HepG2 (cell line): ENCODE measurements around the gene AKAP1. TPM values are rescaled to one million over a fixed set of nuclear protein-coding genes. Genes with fewer than 3 reads are reported as not detected.
A peak's percentile ranks its signal among the peaks of the same experiment; 100 is the strongest.

Experiments
- BORCS8-MEF2B ChIP-seq: sonication (generic); formaldehyde crosslinking; IDR thresholded peaks from 2 replicates; pipeline ENCODE4 v1.8.0; 2022; ENCODE audit warnings: mild to moderate bottlenecking, missing genetic modification reagents
- CHD2 ChIP-seq: IDR thresholded peaks from 2 replicates; pipeline ENCODE4 v1.6.1; 2011; ENCODE audit warnings: low read depth, low read length, improper control_type of control experiment
- DNMT1 ChIP-seq: sonication (generic); formaldehyde crosslinking; IDR thresholded peaks from 2 replicates; pipeline ENCODE4 v1.5.1; 2020; ENCODE audit warnings: mild to moderate bottlenecking, missing genetic modification reagents
- GABPB1 ChIP-seq: IDR thresholded peaks from 2 replicates; pipeline ENCODE4 v1.6.1; 2016; ENCODE audit warnings: mild to moderate bottlenecking, missing genetic modification reagents, moderate library complexity, missing compliant biosample characterization
- HNRNPH1 ChIP-seq: fragments of 200-400 bp; formaldehyde crosslinking; optimal IDR thresholded peaks from 2 replicates; pipeline ENCODE3; 2017; ENCODE audit warnings: mild to moderate bottlenecking, low read depth, low read length
- NKX3-1 ChIP-seq: sonication (generic); formaldehyde crosslinking; IDR thresholded peaks from 2 replicates; pipeline ENCODE4 v1.5.0; 2020; ENCODE audit warnings: missing genetic modification reagents
- PCBP1 ChIP-seq: fragments of 200-400 bp; formaldehyde crosslinking; IDR thresholded peaks from 2 replicates; pipeline ENCODE4 v1.6.1; 2017; ENCODE audit warnings: mild to moderate bottlenecking, low read depth, low read length, borderline replicate concordance
- PCBP2 ChIP-seq: fragments of 200-400 bp; formaldehyde crosslinking; optimal IDR thresholded peaks from 2 replicates; pipeline ENCODE3; 2018; ENCODE audit warnings: low read length, low read depth; ENCODE audit not compliant: poor library complexity, severe bottlenecking
- PHF20 ChIP-seq: sonication (generic); formaldehyde crosslinking; IDR thresholded peaks from 2 replicates; pipeline ENCODE4 v1.5.0; 2020; ENCODE audit warnings: mild to moderate bottlenecking, missing genetic modification reagents
- POLR2AphosphoS5 ChIP-seq: IDR thresholded peaks from 2 replicates; pipeline ENCODE4 v1.6.1; 2012; ENCODE audit warnings: low read depth, low read length
- RARG ChIP-seq: sonication (generic); formaldehyde crosslinking; IDR thresholded peaks from 2 replicates; pipeline ENCODE4 v1.4.0; 2020; ENCODE audit warnings: low read depth, mild to moderate bottlenecking, missing genetic modification reagents
- SUZ12 ChIP-seq: fragments of 150-350 bp; IDR thresholded peaks from 2 replicates; pipeline ENCODE4 v1.6.1; 2014; ENCODE audit warnings: low read depth, low read length
- TP53 ChIP-seq: sonication (generic); formaldehyde crosslinking; conservative IDR thresholded peaks from 2 replicates; pipeline ENCODE4 v1.4.0; 2020; ENCODE audit warnings: missing genetic modification reagents
- UBTF ChIP-seq: sonication (generic); formaldehyde crosslinking; IDR thresholded peaks from 2 replicates; pipeline ENCODE4 v1.4.0; 2020; ENCODE audit warnings: mild to moderate bottlenecking, missing genetic modification reagents
- ZNF232 ChIP-seq: sonication (generic); formaldehyde crosslinking; IDR thresholded peaks from 2 replicates; pipeline ENCODE4 v1.4.0; 2020; ENCODE audit warnings: missing genetic modification reagents, borderline replicate concordance
- ZNF251 ChIP-seq: sonication (generic); formaldehyde crosslinking; IDR thresholded peaks from 2 replicates; pipeline ENCODE4 v1.9.0; 2021; ENCODE audit warnings: mild to moderate bottlenecking, missing genetic modification reagents
- ZNF264 ChIP-seq: sonication (generic); formaldehyde crosslinking; IDR thresholded peaks from 2 replicates; pipeline ENCODE4 v1.4.0; 2020; ENCODE audit warnings: missing genetic modification reagents
- ZNF333 ChIP-seq: sonication (generic); formaldehyde crosslinking; IDR thresholded peaks from 2 replicates; pipeline ENCODE4 v1.4.0; 2020; ENCODE audit warnings: mild to moderate bottlenecking, missing genetic modification reagents, borderline replicate concordance
- ZNF780A ChIP-seq: sonication (generic); formaldehyde crosslinking; IDR thresholded peaks from 2 replicates; pipeline ENCODE4 v1.8.0; 2022; ENCODE audit warnings: mild to moderate bottlenecking, missing genetic modification reagents, moderate library complexity
- ZNF816 ChIP-seq: sonication (generic); formaldehyde crosslinking; IDR thresholded peaks from 2 replicates; pipeline ENCODE4 v1.8.0; 2022; ENCODE audit warnings: missing genetic modification reagents, mild to moderate bottlenecking, borderline replicate concordance
- polyA plus RNA-seq, 8 experiments: library from polyadenylated mRNA; depleted of rRNA in 3 of 8; stranded (reverse) in 7 of 8; unstranded in 1 of 8; fragments of >200 nt; fragmentation: Illumina TruSeq in 4 of 8; extraction: Trizol in 4 of 8; gene quantifications; 2 replicates each; pipeline versions ENCODE4 v1.2.1 to v1.2.3, GENCODE V29; 2011 to 2016; ENCODE audit warnings: low read depth in 4 of 8, missing spikeins in 1 of 8, mixed read lengths in 1 of 8; ENCODE audit not compliant: insufficient read depth in 1 of 8
- total RNA-seq, 5 experiments: library from RNA; depleted of rRNA; stranded (reverse); fragments of >200 nt; fragmentation: Illumina TruSeq; extraction: Trizol; gene quantifications; 2 replicates each; pipeline ENCODE4 v1.2.3, GENCODE V29; 2016; ENCODE audit warnings: low read depth in 1 of 5
- TF ChIP-seq, protein P1 (sequence below): sonication (generic); formaldehyde crosslinking; conservative IDR thresholded peaks from 2 replicates; pipeline ENCODE4 v1.4.0; 2020; ENCODE audit warnings: missing genetic modification reagents
- TF ChIP-seq, protein P2 (sequence below): IDR thresholded peaks from 2 replicates; pipeline ENCODE4 v1.6.1; 2012; ENCODE audit warnings: low read depth, low read length, improper control_type of control experiment
- TF ChIP-seq, protein P3 (sequence below): sonication (generic); formaldehyde crosslinking; IDR thresholded peaks from 2 replicates; pipeline ENCODE4 v1.5.0; 2020; ENCODE audit warnings: missing genetic modification reagents

AKAP1 gene
- total and polyA plus RNA-seq, 2 of the 13 experiments (the other 11 are each of a cell fraction or from before 2014, with no cell fraction given) = 101 to 131 TPM

- TF ChIP-seq ZNF333 (peak; percentile 91), CHD2 (peak; percentile 43; the same call in 1 of the 2 replicates), HNRNPH1 (no peak), NKX3-1 (CRISPR knock-in tag) (peak; percentile 84; the same call in 1 of the 2 replicates), ZNF264 (peak; percentile 85; the same call in 1 of the 2 replicates), BORCS8-MEF2B (CRISPR knock-in tag) (peak; percentile 80; the same call in 1 of the 2 replicates), ZNF232 (CRISPR knock-in tag) (peak; percentile 72; the same call in 1 of the 2 replicates), RARG (CRISPR knock-in tag) (no peak), ZNF780A (CRISPR knock-in tag) (no peak), PHF20 (0 out of 2 replicates have a peak, but pooled peaks have one; percentile 4), PCBP2 (no peak), PCBP1 (peak; percentile 71; the same call in 1 of the 2 replicates), TP53 (CRISPR knock-in tag) (0 out of 2 replicates have a peak, but pooled peaks have one; percentile 45), ZNF251 (no peak), SUZ12 (no peak), POLR2AphosphoS5 (no peak; the same call in 1 of the 2 replicates), GABPB1 (CRISPR knock-in tag) (peak; percentile 80), UBTF (CRISPR knock-in tag) (peak; percentile 97), ZNF816 (CRISPR knock-in tag) (0 out of 2 replicates have a peak, but pooled peaks have one; percentile 62), DNMT1 (CRISPR knock-in tag) (no peak)
- TF ChIP-seq, protein P1, sequence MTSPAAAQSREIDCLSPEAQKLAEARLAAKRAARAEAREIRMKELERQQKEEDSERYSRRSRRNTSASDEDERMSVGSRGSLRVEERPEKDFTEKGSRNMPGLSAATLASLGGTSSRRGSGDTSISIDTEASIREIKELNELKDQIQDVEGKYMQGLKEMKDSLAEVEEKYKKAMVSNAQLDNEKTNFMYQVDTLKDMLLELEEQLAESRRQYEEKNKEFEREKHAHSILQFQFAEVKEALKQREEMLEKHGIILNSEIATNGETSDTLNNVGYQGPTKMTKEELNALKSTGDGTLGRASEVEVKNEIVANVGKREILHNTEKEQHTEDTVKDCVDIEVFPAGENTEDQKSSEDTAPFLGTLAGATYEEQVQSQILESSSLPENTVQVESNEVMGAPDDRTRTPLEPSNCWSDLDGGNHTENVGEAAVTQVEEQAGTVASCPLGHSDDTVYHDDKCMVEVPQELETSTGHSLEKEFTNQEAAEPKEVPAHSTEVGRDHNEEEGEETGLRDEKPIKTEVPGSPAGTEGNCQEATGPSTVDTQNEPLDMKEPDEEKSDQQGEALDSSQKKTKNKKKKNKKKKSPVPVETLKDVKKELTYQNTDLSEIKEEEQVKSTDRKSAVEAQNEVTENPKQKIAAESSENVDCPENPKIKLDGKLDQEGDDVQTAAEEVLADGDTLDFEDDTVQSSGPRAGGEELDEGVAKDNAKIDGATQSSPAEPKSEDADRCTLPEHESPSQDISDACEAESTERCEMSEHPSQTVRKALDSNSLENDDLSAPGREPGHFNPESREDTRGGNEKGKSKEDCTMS (CRISPR knock-in tag) = no peak
- TF ChIP-seq, protein P2, sequence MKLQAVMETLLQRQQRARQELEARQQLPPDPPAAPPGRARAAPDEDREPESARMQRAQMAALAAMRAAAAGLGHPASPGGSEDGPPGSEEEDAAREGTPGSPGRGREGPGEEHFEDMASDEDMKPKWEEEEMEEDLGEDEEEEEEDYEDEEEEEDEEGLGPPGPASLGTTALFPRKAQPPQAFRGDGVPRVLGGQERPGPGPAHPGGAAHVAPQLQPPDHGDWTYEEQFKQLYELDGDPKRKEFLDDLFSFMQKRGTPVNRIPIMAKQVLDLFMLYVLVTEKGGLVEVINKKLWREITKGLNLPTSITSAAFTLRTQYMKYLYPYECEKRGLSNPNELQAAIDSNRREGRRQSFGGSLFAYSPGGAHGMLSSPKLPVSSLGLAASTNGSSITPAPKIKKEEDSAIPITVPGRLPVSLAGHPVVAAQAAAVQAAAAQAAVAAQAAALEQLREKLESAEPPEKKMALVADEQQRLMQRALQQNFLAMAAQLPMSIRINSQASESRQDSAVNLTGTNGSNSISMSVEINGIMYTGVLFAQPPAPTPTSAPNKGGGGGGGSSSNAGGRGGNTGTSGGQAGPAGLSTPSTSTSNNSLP = no peak
- TF ChIP-seq, protein P3, sequence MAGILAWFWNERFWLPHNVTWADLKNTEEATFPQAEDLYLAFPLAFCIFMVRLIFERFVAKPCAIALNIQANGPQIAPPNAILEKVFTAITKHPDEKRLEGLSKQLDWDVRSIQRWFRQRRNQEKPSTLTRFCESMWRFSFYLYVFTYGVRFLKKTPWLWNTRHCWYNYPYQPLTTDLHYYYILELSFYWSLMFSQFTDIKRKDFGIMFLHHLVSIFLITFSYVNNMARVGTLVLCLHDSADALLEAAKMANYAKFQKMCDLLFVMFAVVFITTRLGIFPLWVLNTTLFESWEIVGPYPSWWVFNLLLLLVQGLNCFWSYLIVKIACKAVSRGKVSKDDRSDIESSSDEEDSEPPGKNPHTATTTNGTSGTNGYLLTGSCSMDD = peak; percentile 78; the same call in 1 of the 2 replicates
These were observed 512 bp downstream of the AKAP1 start (continued) for GRCh38 chr17:57085448-57086068.
